ENCODE results near the gene SNX25. TPM values are rescaled to one million over a fixed set of nuclear protein-coding genes. Genes with fewer than 3 reads are reported as not detected.
"Not testable (repeated sequence)": the region's sequence is repeated elsewhere in the genome, so short reads cannot be mapped to it uniquely, and the experiment has no call there.

Gene SNX25
- total RNA-seq, 2 donors from 2014 or later = 13.2 to 16.8 TPM

- DNase-seq (ENCODE audit: low spot score) = no peak
- Histone ChIP-seq H3K27me3 (no peaks in the 10 kb centered on the region), H3K9me3 (no peaks in the 10 kb centered on the region), H3K4me1 (no peaks in the 10 kb centered on the region), H3K4me3 (no peak overlapping the region), H3K27ac (no peak overlapping the region), H3K36me3 (no peaks in the 10 kb centered on the region)
- TF ChIP-seq, protein P1, sequence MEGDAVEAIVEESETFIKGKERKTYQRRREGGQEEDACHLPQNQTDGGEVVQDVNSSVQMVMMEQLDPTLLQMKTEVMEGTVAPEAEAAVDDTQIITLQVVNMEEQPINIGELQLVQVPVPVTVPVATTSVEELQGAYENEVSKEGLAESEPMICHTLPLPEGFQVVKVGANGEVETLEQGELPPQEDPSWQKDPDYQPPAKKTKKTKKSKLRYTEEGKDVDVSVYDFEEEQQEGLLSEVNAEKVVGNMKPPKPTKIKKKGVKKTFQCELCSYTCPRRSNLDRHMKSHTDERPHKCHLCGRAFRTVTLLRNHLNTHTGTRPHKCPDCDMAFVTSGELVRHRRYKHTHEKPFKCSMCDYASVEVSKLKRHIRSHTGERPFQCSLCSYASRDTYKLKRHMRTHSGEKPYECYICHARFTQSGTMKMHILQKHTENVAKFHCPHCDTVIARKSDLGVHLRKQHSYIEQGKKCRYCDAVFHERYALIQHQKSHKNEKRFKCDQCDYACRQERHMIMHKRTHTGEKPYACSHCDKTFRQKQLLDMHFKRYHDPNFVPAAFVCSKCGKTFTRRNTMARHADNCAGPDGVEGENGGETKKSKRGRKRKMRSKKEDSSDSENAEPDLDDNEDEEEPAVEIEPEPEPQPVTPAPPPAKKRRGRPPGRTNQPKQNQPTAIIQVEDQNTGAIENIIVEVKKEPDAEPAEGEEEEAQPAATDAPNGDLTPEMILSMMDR (IDR thresholded peaks at IDR 0.05) = no peak
Observed at GRCh38 chr4:185192059-185192458, 17.3 kb upstream of the SNX25 start.

- Histone ChIP-seq H3K4me3 (no peak overlapping the region), H3K4me1 (no peaks in the 10 kb centered on the region), H3K27me3 (no peaks in the 10 kb centered on the region), H3K36me3 (no peaks in the 10 kb centered on the region), H3K27ac (no peak overlapping the region), H3K9me3 (no peaks in the 10 kb centered on the region)
- TF ChIP-seq, protein P1 (IDR thresholded peaks at IDR 0.05) = no peak
- no peak for DNase-seq (ENCODE audit: low spot score)
Observed at GRCh38 chr4:185194924-185195888, 14.2 kb upstream of the SNX25 start.

GRCh38 chr4:185196437-185196836, 13.0 kb upstream of the SNX25 start:
- no peaks in the 10 kb centered on the region for H3K36me3 ChIP-seq
- no peak for DNase-seq (ENCODE audit: low spot score)
- no peak overlapping the region for H3K4me3 ChIP-seq
- H3K27ac ChIP-seq = no peak overlapping the region
- no peaks in the 10 kb centered on the region for H3K4me1 ChIP-seq
- H3K27me3 ChIP-seq = no peaks in the 10 kb centered on the region
- TF ChIP-seq, protein P1 (IDR thresholded peaks at IDR 0.05) = no peak
- no peaks in the 10 kb centered on the region for H3K9me3 ChIP-seq

- not testable (repeated sequence) for H3K9me3 ChIP-seq; DNase-seq (ENCODE audit: low spot score); H3K27ac ChIP-seq
Observed at GRCh38 chr4:185198189-185198588, 11.2 kb upstream of the SNX25 start.

DNA sequence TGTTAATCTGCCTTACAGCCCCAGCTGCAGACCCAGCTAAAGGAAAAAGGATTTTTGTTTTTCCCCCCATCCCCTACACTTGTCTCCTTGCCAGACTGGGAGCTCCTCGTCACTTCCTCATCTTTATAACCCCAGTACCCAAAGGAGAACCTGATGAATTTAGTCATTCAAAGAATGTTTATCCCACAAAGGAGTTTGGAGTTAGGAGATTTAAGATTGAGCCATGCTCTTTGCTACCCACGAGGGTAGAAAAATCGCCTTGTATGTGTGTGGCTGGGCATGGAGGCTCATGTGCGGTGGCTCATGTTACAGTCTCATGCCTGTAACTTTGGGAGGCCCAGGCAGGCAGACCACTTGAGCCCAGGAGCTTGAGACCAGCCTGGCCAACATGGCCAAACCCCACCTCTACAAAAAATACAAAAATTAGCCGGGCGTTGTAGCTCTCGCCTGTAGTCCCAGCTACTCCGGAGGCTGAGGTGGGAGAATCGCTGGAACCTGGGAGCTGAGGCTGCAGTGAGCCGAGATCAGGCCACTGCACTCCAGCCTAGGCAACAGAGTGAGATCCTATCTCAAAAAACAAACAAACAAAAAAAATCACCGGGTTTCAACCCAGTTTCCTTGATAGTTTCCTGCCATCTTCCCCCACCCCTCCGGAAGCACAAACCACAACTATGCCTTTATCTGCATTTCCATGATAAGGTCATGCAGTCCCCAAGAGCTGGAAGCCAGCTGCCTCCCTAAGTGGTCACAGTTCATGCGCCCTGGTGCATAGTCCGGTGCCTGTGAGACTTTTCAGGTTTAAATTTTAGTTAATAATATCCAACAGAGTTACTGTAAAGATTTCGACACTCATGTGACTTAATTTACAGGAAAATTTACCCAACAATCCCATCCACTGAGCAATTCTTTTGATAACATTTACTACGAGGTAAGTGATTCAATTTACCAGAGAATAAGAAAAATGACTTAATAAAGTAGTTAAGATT, 7.1 kb upstream of the SNX25 start:
- TF ChIP-seq, protein P1 (IDR thresholded peaks at IDR 0.05) = no peak
- no peaks in the 10 kb centered on the region for H3K36me3 ChIP-seq
- H3K4me1 ChIP-seq = peaks cover 0 to 28% of the 10 kb centered on the region in 2 donors
- H3K27ac ChIP-seq = peak overlapping the region; percentile 96 to 98
- no peaks in the 10 kb centered on the region for H3K27me3 ChIP-seq
- no peak for DNase-seq (ENCODE audit: low spot score)
- peak overlapping the region in 1 of 2 donors; percentile 75 for H3K4me3 ChIP-seq
- no peaks in the 10 kb centered on the region for H3K9me3 ChIP-seq

More at GRCh38 chr4:185198189-185198588, 11.2 kb upstream of the SNX25 start:
- not testable (repeated sequence) for H3K27me3 ChIP-seq, H3K4me3 ChIP-seq, H3K36me3 ChIP-seq
- peaks cover 0 to 14% of the 10 kb centered on the region in 2 donors for H3K4me1 ChIP-seq
